ENCODE measurements around the gene PSMA7.

DNA sequence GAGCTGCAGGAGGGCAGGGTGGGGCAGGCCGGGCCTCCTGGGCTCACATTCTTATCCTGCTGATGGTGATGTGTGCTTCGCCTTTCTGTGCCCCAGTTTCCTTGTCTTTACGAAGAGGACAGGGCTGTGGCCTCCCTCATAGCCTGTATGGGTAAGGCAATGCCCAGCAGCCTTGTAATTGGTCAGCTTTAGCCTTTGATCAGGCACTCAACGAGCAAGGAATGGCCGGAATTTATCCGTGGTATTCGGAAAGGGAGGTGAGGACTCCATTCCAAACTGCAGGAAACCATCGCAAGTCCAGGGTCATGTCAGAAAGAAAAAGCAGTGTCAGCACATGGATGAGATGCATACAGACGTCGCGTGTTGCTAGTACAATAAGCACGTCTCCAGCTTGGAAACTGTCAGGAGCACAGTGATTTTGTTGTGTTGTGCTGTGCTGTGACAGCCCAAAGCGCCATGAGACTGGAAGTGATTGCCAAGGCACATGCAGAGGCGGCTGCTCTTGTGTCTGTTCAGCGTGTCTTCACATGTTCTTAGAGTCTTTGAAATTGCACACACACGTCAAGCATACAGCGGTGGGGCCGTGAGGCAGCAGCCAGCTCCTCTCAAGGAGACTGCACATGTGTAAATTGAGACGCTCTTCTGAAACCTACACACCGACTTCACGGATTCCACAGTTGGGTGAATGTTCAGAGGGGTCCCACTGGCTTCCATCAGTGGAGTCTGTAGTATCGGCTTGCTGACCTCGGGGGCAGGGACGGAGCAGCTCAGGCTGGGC, 6.5 kb upstream of the PSMA7 start:
- TF ChIP-seq POLR2A (IDR thresholded peaks at IDR 0.05), result no peak
- TF ChIP-seq, protein P1, sequence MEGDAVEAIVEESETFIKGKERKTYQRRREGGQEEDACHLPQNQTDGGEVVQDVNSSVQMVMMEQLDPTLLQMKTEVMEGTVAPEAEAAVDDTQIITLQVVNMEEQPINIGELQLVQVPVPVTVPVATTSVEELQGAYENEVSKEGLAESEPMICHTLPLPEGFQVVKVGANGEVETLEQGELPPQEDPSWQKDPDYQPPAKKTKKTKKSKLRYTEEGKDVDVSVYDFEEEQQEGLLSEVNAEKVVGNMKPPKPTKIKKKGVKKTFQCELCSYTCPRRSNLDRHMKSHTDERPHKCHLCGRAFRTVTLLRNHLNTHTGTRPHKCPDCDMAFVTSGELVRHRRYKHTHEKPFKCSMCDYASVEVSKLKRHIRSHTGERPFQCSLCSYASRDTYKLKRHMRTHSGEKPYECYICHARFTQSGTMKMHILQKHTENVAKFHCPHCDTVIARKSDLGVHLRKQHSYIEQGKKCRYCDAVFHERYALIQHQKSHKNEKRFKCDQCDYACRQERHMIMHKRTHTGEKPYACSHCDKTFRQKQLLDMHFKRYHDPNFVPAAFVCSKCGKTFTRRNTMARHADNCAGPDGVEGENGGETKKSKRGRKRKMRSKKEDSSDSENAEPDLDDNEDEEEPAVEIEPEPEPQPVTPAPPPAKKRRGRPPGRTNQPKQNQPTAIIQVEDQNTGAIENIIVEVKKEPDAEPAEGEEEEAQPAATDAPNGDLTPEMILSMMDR (IDR thresholded peaks at IDR 0.05), result no peak
- TF ChIP-seq EP300 (IDR thresholded peaks at IDR 0.05), result no peak

All from ovary (tissue), 3 donors.